Suprapubic skin (tissue), 4 donors: ENCODE data around the gene XAF1.

ENCODE experiments used
- CTCF ChIP-seq, 2 donors: fragments of 200-600 bp in 1 of 2; fragments of 450-650 bp in 1 of 2; sonication (generic) in 1 of 2; IDR thresholded peaks; one replicate each; pipeline ENCODE4 v1.5.1; 2016 to 2019; ENCODE audit warnings: antibody characterized with exemption in 2 of 2, mild to moderate bottlenecking in 1 of 2, moderate library complexity in 1 of 2
- EP300 ChIP-seq: sonication (generic); formaldehyde crosslinking; IDR thresholded peaks from one replicate; pipeline ENCODE4 v1.6.1; 2017; ENCODE audit warnings: antibody characterized with exemption
- POLR2A ChIP-seq, 2 donors: fragments of 450-650 bp; IDR thresholded peaks; one replicate each; pipeline ENCODE4 v1.6.1; 2017; ENCODE audit warnings: antibody characterized with exemption in 2 of 2, mild to moderate bottlenecking in 2 of 2, moderate library complexity in 2 of 2
- POLR2AphosphoS5 ChIP-seq, 3 donors: sonication (generic); formaldehyde crosslinking; IDR thresholded peaks; one replicate each; pipeline ENCODE4 v1.6.1; 2017; ENCODE audit warnings: antibody characterized with exemption in 3 of 3

DNA sequence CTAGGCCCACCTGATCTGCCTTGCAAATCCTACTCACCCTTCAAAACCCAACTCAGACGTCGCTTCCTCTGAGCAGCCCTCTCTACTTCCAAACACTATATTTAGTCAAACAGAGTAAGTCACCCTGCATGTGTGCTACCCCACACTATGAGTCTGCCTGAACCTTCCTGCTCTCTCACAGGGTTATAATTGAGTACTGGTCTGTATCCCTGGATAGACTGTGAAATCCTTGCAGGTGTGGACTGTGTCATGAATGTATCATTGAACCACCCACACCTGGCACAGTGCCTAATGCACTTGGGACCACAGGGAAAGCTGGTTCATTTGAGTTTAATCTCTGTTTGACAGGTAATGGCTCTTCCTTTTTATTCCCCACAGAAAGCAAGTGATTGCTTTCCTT is 23.6 kb downstream of the XAF1 start:
- TF ChIP-seq CTCF (IDR thresholded peaks at IDR 0.05) (no peak), POLR2A (IDR thresholded peaks at IDR 0.05) (no peak), POLR2AphosphoS5 (IDR thresholded peaks at IDR 0.05) (no peak), EP300 (no peak)
